GM21825 (cell line): ENCODE results near the gene NFATC2.

Experiments
- ATAC-seq: cut with Tn5 transposase; IDR thresholded peaks from one replicate; pipeline ENCODE4 v1.9.1; 2021; ENCODE audit warnings: mild to moderate bottlenecking, moderate library complexity; ENCODE audit not compliant: unreplicated experiment

Gene NFATC2

DNA sequence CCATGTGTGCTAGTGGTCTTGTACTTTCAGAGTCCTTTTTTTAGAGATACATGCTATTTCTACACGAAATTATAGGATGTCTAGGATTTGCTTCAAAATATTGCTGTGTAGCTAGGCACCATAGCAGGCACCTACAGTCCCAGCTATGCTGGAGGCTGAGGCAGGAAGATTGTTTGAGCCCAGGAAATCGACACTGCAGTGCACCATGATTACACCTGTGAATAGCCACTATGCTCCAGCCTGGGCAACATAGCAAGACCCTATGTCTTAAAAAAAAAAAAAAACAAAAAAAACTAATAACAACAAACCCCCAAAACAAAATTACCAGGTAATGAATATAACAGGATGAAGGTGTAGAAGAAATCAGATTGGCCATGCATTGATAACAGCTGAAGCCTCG, 121.7 kb downstream of the NFATC2 start:
- ATAC-seq: no peak

DNA sequence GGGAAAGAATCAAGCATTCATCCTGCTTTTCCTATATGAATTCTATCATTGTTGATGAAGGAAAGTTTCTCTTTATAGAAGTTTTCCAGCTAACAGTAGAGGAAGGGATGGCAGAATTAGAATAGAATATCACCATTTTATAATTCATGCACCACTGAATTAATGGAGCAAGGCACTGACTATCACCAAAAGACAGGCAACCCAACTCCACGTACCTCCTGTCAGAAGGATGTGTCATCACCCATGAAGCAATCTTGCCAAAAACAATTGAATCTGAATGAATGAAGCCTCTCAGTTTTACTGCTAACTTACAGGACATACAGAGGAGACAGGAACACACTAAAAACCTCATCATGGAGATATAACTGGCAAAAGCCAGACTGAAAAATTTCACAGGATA, 122.4 kb downstream of the NFATC2 start:
- ATAC-seq: no peak

DNA sequence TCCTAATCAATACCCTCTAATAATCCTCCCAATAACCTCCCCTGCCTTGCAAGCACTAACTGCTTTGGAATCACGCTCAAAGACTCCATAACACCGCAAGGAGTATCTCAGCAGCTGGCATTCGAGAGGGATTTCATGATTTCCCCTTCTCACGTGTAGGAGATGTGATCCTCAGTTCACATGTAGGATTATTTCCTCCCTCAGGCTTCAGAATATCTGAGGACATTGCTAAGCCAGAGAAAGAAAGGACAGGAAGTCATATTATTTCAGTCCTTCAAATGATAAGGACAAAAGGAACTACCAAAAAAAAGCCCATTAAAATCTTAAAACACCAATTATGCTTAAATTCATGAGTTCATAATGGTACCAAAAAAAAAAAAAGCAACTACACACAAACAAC, 122.9 kb downstream of the NFATC2 start:
- ATAC-seq: no peak

DNA sequence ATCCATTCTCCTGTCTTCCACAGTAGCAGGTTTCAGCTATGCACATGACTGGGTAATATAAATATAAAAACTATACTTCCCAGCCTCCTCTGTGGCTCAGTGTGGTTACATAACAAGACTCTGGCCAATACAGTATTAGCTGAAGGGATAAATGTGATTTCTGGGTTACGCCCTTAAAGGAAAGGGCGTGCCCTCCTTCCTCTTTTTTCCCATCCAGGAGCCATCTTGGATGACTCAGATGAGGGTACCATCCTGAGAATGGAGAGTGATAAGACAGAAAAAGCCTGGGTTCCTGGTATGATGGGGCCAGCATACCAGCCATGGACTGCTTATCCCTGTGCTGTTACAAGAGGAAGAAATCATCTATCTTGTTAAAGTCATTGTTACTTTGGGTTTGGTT, 123.3 kb downstream of the NFATC2 start:
- ATAC-seq: no peak

DNA sequence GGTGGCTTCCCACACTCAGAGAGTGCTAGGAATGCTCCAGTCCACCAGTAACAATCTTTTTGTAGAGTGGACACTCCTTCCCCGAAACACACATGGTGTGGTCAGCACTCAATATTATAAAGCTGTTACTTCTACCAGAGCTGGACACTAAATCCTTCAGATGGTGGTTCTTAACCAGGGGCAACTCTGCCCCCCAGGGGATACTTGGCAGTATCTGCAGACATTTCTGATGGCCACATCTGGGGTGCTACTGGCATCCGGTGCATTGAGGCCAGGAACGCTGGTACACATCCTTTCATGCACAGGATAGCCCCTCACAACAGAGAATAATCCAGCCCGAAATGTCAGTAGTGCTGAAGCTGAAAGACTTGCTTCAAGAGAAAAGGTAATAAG, 124.4 kb downstream of the NFATC2 start:
- ATAC-seq: no peak

DNA sequence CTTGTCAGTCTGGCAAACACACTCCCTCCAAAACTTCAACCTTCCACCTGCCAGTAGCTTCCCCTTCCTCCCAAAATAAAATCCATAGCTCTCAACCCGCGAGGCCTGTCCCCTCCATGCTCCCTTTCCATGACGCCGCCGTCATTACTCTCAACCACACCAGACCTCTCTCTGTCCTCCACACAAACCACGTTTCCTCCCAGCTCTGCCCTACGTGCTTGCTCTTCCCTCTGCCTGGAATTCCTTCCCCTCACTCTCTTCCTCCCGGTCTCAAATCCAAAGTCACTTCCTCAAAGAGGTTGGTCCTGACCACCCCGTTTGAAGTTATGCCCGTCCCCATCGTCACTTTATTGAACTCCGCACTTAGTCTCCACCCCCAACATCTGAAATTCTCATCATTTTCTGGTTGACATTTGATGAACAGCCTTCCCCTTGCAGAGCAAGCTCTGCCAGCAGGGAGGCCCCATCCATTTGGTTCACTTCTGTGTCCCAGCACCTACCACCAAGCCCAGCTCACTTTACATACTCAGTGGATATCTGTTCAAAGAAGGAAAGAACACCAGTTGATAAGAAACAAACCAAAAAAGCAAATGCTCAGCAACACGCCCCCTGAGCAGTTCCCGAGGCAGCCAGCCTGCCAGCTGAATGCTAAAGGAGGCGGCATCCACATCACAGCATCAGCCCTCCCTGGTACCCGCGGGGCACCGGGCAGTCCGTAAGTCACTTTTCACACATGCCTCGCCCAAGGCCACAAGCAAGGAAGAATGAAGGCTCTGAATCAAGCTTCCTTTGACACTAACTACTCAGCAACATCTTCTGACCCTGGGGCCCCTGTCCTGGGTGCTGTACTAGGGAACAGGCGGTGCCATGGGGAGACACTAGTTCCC, 125.0 kb downstream of the NFATC2 start:
- ATAC-seq: no peak

DNA sequence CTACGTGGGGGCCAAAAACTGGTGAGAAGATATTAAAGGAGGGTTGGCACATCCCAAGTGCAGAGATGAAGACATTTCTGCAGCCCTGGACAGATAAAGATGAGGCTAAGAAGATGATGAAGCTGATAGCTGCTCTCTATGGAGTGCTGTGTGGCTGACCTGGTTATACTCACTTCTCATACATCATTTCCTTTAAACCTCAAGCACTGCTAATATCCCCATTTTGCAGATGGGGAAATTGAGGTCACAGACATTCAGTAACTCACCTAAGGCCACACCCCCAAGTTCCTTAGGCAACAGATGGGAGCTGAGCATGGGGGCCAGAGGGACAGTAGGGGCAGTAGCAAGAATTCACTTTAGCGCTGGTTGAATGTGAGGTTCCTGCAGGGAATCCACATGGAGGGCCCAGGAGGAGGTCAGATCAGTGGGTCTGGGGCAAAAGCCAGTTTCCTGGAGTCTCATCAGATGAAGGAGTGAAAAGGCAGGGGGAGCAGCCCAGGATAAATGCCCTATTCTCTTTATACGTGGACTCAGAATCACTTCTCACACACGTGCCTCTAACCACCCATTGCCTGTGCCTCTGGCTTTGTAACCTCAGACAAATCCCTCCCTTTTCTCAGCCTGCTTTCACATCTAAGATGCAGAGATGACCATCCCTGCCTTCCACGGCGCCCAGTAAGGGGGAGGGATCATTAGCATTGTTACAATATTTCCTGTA, 125.8 kb downstream of the NFATC2 start:
- ATAC-seq: no peak

DNA sequence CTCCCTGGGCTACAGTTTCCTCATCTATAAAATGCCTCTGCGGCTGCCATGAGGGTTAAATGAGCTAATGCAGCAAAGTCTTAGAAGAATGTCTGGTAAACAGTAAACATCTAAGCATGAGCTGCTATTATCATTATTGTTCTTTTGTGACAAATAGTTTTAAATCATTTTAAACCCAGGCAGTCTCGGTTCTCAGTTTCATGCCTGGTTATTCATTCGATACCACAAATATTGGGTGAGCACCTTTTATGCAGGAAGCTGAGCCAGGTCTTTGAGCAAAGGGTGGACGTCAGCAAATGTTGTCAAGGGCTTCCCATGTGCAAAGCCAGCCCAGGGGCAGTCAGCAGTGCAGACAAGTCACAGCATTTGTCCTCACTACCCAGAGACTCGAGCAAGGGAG, 128.7 kb downstream of the NFATC2 start:
- no peak for ATAC-seq

DNA sequence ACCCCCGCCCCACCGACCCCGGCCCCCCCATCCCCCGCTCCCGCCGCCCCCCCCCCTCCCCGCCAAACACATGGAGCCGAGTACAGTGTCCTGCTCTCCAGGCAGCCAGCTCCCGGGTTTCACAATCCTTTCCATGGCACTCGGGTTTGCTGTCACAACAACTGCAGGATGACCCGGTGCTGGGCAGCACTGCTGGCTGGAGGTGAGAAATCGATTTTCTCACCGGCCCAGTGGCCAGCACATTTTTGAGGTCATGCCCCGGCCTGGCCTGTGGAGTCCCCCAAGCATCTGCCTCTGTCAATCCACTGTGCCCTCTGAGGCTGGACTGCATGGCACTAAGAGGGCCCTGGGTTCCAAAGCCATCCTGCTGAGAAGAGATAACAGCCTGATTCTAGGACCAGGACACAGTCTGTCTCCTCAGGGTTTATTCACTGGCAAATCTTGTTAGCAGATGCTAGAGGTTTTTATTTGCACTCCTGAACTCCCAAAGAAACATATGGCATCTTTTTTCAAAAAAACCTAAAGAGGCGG, 129.5 kb downstream of the NFATC2 start:
- ATAC-seq: no peak

DNA sequence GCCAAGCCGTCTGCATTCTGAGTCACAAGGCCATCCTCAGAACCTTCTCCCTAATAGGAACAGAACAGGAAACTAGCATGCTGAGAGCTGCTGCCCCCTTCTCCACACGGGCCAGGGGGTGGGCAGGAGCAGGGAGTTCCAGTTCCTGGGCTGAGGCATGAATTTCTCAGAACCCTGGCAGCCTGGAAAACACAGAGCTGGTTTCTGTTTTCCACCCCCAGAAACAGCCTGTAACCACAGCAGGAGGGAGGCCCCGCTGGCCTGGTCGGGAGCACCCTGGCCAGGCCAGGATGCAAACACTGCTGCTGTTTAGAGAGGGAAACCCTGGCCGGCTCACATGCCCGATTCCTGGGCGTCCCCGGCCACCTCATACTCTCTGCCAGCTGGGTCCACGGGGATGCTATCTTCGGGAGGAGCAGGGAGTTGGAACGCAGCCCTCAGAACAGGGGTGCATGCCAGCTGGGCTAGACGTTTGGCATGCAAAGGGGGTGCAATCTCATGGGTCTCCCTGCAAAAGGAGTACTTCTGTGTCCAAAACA, 130.1 kb downstream of the NFATC2 start:
- ATAC-seq: no peak

DNA sequence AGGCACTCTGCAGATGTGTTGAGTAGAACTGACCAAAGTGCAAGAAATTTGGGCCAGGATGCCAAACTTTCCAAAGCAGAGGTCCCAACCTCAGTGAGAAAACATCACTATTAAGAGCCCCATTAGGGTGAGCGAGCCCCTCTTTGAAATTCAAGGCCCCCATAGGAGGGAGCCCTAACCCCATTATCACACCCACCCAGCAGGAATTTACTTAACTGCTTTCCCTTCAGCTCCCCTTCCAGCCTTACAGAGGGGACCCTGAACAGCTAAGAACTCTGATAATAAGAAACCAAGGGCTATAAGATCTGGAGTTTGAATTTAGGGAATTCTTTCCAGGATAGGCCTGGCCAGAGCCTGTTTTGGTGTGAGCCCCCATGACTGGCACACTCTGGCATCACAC, 130.6 kb downstream of the NFATC2 start:
- ATAC-seq: no peak

DNA sequence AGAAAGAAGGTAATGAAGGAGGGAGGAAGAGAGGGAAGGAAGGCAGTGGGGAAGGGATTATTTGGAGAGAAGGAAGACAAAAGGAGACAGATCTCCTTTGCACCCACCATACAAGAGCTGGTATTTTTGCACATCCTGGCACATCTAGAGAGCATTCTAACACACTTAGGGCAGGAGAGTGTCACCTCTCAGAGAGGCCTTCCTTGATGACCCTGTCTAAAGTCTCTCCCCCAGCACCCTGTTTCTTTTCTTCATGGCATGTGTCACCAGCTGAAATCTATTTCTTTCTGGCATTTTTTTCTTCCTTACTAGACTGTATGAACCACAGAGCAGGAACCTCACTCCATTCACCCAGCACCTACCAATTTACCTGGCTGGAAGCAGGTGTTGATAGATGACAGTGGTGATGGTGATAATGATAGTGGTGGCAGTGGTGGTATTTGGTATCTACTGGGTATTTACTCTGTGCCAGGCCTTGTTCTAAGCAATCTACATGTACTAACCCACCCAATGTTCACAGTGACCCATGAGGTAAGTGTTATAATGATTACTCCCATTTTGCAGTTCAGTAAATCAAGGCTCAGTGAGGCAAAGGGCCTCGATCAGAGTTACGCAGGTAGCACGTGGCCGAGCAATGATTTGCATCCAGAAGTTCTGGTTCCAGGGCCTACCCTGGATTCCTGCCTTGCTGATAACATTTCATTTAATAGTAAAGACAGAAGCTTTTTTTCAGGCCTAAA, 131.8 kb downstream of the NFATC2 start:
- no peak for ATAC-seq

DNA sequence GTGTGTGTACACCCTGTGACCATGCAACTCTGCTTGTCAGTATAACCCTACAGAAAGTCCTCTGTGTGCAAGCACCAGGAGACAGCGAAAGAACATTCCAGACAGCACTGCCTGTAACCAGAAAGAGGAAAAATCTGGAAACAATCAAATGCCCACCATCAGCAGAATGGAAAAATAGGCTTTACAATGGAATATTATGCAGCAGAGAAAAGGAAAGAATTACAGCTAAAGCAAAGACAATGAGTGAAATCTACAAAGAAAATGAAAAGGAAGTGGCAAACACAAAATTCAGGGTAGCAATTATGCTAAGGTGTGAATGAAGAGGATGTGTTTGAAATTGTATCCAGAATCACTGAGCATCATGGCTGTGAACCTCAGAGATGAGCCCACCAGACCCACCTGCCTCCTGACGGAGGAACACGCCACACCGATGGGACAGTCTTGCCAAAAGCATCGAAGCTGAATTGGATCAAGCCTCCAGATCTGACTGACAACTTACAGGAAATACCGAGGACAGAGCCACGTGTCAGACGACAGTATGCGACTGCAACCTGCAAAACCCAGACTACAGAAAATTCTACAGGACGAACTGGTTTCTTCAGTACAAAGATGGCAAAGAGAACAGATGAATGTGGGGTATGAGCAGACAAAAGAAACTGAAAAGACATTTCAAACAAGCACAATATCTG, 133.2 kb downstream of the NFATC2 start:
- ATAC-seq: no peak

DNA sequence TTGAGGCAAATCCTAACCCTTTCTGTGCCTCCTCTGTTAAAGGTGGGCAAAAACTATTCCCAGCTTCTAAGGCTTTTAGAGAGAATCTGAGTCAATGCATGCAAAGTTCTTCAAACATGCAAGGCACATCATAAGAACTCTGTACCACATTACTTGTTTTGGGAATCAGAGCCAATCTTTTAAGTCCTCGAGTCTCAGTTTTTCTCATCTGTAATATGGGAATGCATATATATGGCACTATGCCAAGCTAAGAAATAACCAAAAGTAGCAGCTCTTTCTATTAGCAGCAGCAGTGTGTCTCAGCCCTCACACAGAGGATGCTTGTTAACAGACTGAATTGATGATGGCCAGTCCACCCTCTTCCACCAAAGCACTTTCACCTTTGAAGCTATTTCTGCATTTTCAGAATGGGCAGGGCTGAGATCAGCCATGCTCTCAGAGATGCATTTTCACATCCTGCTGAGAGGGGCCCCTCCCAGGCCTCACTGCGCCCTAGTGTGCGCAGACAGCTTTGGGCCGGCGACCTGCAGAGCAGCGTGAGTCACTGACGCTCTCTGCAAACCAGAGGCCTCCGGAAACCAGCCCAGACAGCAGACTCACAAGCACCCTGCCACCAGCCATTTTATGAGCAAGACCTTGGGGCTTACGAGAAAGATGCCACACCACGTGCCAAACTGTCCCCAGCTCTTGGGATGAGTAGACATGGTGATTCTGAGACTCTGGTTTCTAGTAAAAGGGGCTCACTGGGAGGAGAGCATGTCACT, 138.0 kb downstream of the NFATC2 start:
- peak; percentile 77 for ATAC-seq

DNA sequence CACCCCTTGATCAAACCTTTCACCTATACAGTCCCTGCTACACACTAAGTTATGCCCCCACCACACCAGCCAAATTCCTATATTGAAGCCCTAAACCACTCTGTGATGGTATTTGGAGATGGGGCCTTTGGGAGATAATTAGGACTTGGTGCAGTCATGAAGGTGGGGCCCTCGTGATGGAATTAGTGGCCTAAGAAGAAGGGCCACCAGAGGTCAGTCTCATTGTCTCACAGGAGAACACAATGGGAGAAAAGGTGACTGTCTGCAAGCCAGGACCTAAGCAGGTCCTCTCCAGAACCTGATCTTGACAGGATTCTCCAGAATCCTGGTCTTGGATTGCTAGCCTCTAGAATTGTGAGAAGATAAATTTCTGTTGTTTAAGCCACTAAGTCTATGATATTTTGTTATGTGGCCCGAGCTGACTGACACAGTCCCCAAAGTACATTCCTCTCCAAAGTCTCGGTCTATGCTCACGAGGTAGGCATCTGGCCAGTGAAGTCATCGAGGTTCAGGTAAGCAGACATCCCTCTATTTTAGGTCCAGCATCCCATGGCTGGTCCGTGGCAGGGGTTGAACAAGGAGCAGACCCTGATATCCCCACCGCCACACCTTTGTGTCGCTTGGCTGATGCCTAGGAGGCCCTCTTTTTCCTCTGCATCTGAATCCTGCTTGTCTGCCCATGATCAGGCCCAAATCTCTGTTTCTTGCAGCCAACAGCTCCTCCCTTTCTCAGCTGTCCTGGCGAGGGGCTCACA, 138.9 kb downstream of the NFATC2 start:
- no peak for ATAC-seq

DNA sequence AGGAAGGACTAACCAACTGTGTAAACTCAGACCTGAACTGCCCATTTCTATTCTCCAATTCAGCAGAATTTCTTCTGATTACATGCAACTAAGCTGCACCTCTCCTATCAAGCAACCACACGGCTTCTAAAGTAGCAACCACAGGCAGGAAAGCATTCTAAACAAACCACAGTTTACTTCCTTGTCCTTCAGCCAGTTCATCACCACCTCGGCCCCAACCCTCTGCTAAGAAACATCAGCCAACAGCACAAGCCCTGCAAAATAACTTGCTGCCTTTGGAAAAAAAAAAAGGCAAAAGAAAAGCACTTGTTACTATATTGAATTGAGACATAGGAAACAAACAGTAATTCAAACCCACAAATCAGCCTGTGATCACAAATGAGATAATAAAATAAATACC, 140.3 kb downstream of the NFATC2 start:
- no peak for ATAC-seq

DNA sequence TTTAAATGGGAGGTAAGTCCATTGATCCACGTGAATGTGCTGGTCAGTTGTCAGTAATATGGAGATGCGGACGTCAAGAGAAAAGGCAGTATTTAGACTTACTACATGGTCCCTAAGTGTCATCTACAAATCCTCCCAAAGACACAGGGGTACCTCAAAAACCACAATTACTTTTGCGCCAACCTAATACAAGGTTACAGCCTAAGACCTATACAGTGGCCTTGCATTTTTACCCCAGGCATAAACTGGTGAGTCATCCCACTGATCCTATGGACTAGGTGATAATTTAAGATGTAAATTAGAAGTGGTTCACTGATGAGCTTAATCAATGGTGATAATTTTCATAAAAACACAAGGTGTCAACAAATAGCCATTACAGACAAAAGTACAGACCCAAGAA, 141.0 kb downstream of the NFATC2 start:
- ATAC-seq: no peak

DNA sequence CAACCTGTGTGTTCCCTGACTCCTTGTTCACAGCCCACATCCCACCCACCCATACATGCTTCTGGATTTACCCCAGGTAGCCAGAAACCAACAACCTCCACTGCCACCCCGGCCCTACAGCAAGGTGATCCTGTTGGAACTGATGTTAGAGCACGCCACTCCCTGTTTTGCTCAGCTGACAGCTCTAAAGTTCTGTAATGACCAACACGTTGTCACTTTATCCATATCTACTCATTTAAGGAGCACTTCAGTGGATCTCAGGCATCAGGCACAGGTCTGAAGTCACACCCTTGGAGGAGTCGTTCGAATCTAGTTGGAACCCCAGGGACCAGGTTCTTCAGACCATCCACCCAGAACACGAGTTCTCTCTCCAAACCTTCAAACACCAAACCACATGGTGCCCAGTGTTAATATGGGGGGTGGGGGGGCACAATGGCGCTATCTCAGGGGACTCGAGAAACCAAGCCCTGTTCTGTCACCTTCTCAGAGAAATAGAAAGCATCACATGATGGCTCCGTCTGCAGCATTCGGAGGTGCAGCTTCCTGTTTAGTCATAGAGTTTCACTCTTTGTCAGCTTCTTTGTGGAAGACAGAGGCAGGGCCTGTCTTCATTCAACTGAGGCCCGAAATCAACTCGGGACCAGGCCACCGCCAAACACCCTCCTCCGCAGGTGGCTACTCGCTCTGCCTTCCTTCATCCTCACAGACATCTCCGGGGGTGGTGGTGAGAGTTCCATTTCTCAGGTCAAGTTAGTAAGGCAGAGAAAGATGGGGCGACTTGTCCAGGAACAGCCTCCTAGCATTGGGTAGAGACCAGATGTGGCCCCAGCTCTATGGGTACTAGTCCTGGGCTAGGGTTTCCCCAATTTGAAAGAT, 142.2 kb downstream of the NFATC2 start:
- peak; percentile 57 for ATAC-seq
